Heart left ventricle (tissue), 13 donors: ENCODE data around the gene AJAP1.

Source experiments
- CTCF ChIP-seq, 12 donors: fragments of 200-600 bp; sonication (generic) in 4 of 12; IDR thresholded peaks; one replicate each; pipeline versions ENCODE4 v1.5.0 to v1.8.0; 2018 to 2022; ENCODE audit warnings: antibody characterized with exemption in 12 of 12, mild to moderate bottlenecking in 5 of 12
- POLR2A ChIP-seq, 2 donors: fragments of 450-650 bp; IDR thresholded peaks; one replicate each; pipeline ENCODE4 v1.6.1; 2017; ENCODE audit warnings: antibody characterized with exemption in 2 of 2, mild to moderate bottlenecking in 2 of 2, moderate library complexity in 2 of 2
- donor health status: ischemic (EF 13 %, LVEDD 7.1; RV severe dilation, severe dysfunction).
- donor health status: DM: no; HTN: yes; CAD: no.
- donor health status: DM: no; HTN: no; CAD: no.
- donor health status: ischemic (EF 25% LVEDD 6.9; RV normal size, moderate dysfunction).
- donor health status: ischemic (EF 25% LVEDD 5.7; RV mildly dilated, moderate dysfunction).
- donor health status: ischemic (EF 35%, LVEDD 5.7; RV mildly dilated, moderate dysfunction).
- donor health status: nonischemic (EF 11% LVEDD 7.7; RV severe dilation, severe dysfunction).
- donor health status: DM: yes; HTN: yes; CAD: no.
- donor health status: PGD.
- donor health status: ischemic (EF 29% LVEDD 5.4; RV normal size, mild dysfunction).
- donor health status: nonischemic (EF 23%, LVEDD 6.1; RV moderate dilation, normal function).

GRCh38 chr1:4652631-4653327, 1.6 kb upstream of the AJAP1 start:
- no peak for TF ChIP-seq POLR2A (IDR thresholded peaks at IDR 0.05)
- peak; percentile 87 to 98 (median 96) for TF ChIP-seq CTCF (IDR thresholded peaks at IDR 0.05)
